HFF-Myc (cell line): ENCODE results near the gene CCND1.

ENCODE experiments used
- DNase-seq: peaks from one replicate; pipeline ENCODE4 v3.0.0-alpha.2; 2011; ENCODE audit warnings: low read depth; ENCODE audit errors: extremely low read depth
- H3K4me3 ChIP-seq: replicated peaks from 2 replicates; pipeline ENCODE4 v1.5.1; 2011; ENCODE audit warnings: low read depth, mild to moderate bottlenecking, control low read depth, low read length
- CTCF ChIP-seq: IDR thresholded peaks from 2 replicates; pipeline ENCODE4 v1.5.1; 2012; ENCODE audit warnings: mild to moderate bottlenecking, low read depth, low read length, control low read depth; ENCODE audit errors: missing control alignments

CCND1 gene

GRCh38 chr11:69674267-69674885, 33.4 kb downstream of the CCND1 start:
- H3K4me3 ChIP-seq, result peak overlapping the region; percentile 85
- TF ChIP-seq CTCF, result no peak
- DNase-seq, result no peak

- peak; percentile 78 for DNase-seq
- H3K4me3 ChIP-seq, result peak within 1 kb of the TSS; percentile 85
- TF ChIP-seq CTCF, result no peak
These were observed 34.1 kb downstream of the CCND1 start, which contains the start of gene LTO1 for GRCh38 chr11:69674886-69675714. LTO1 (minus strand) TSS chr11:69675353; CDS start chr11:69675239, 114 bp downstream.

GRCh38 chr11:69677749-69678148, 36.8 kb downstream of the CCND1 start:
- H3K4me3 ChIP-seq, result no peak overlapping the region
- DNase-seq, result no peak
- no peak for TF ChIP-seq CTCF

- no peak for DNase-seq
- TF ChIP-seq CTCF, result no peak
- H3K4me3 ChIP-seq, result no peak overlapping the region
These were observed 39.7 kb downstream of the CCND1 start for GRCh38 chr11:69680688-69681087.

GRCh38 chr11:69682221-69682620, 41.3 kb downstream of the CCND1 start:
- no peak for TF ChIP-seq CTCF
- DNase-seq, result no peak
- H3K4me3 ChIP-seq, result no peak overlapping the region

- DNase-seq, result no peak
- TF ChIP-seq CTCF, result no peak
- no peak overlapping the region for H3K4me3 ChIP-seq
These were observed 41.8 kb downstream of the CCND1 start for GRCh38 chr11:69682681-69683326.
